NCI-H748 treated with DMSO at 0.1 percent for 48 hours (cell line): ENCODE measurements around the gene KCNN3.

ENCODE experiments used
- DNase-seq: peaks from one replicate; lab custom pipeline; 2025; lab: John Stamatoyannopoulos, UW

Gene KCNN3

GRCh38 chr1:154729031-154729442, 141.0 kb downstream of the KCNN3 start:
- DNase-seq, result no peak

- no peak for DNase-seq
Observed at GRCh38 chr1:154726896-154727753, 143.0 kb downstream of the KCNN3 start.

GRCh38 chr1:154726443-154726842, 143.6 kb downstream of the KCNN3 start:
- no peak for DNase-seq

GRCh38 chr1:154725865-154726264, 144.2 kb downstream of the KCNN3 start:
- no peak for DNase-seq

- no peak for DNase-seq
Observed at GRCh38 chr1:154720328-154721297, 149.5 kb downstream of the KCNN3 start.

GRCh38 chr1:154719586-154720327, 150.3 kb downstream of the KCNN3 start:
- no peak for DNase-seq

GRCh38 chr1:154718566-154718965, 151.5 kb downstream of the KCNN3 start:
- DNase-seq, result no peak

- no peak for DNase-seq
Observed at GRCh38 chr1:154717528-154717924, 152.6 kb downstream of the KCNN3 start.

GRCh38 chr1:154716614-154717527, 153.2 kb downstream of the KCNN3 start:
- no peak for DNase-seq

GRCh38 chr1:154716011-154716410, 154.1 kb downstream of the KCNN3 start:
- no peak for DNase-seq

- DNase-seq, result no peak
Observed at GRCh38 chr1:154715385-154715784, 154.7 kb downstream of the KCNN3 start.

GRCh38 chr1:154714638-154715037, 155.4 kb downstream of the KCNN3 start:
- no peak for DNase-seq

GRCh38 chr1:154714052-154714623, 155.9 kb downstream of the KCNN3 start:
- DNase-seq, result no peak

GRCh38 chr1:154713005-154713404, 157.1 kb downstream of the KCNN3 start:
- DNase-seq, result no peak

- no peak for DNase-seq
Observed at GRCh38 chr1:154712166-154712810, 157.8 kb downstream of the KCNN3 start.

GRCh38 chr1:154711416-154711815, 158.7 kb downstream of the KCNN3 start:
- DNase-seq, result no peak

- DNase-seq, result no peak
Observed at GRCh38 chr1:154710106-154710505, 160.0 kb downstream of the KCNN3 start.

- DNase-seq, result no peak
Observed at GRCh38 chr1:154707901-154708463, 162.1 kb downstream of the KCNN3 start.

GRCh38 chr1:154706851-154707250, 163.2 kb downstream of the KCNN3 start:
- no peak for DNase-seq

- no peak for DNase-seq
Observed at GRCh38 chr1:154705544-154705943, 164.5 kb downstream of the KCNN3 start.
